NCI-H1417 (cell line): ENCODE data around the gene PMVK.

ENCODE experiments used
- DNase-seq, 3 experiments: peaks; one replicate each; lab custom pipeline; 2025; lab: John Stamatoyannopoulos, UW

The PMVK gene

DNA sequence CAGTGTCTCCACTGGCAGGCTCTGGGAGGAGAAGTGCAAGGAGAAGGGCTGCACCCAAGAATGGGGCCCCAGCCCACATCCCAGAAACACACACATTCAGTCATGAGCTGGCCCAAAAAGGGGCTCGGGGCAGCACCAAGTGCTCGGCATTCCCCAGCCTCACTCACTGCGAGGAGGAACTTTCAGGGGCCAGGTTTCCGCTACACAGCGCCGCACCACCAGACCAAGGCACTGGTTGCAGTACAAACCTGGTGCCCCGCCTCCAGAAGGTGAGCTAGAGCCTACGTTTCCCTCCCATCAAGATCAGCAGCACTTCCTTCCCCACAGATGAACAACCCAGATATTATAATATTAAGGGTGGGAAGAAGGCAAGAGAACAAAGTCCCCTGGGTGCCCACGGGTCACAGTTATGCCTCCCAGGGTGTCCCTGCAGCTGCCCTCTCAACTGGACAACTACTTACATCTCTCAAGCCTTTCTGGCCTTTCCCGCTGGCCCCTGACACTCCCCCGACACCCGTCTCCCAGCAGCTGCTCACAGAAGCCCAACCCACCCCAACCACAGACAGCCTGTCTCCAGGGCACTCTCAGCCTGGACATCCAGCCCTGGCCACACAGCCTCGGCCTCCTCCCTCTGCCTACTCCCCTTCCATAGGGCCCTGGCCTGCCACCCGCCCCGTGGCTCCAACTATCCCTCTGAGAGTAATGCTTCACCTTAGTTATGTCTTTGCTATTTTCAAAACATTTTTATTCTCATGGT is 15.6 kb upstream of the PMVK start:
- DNase-seq: no peak

DNA sequence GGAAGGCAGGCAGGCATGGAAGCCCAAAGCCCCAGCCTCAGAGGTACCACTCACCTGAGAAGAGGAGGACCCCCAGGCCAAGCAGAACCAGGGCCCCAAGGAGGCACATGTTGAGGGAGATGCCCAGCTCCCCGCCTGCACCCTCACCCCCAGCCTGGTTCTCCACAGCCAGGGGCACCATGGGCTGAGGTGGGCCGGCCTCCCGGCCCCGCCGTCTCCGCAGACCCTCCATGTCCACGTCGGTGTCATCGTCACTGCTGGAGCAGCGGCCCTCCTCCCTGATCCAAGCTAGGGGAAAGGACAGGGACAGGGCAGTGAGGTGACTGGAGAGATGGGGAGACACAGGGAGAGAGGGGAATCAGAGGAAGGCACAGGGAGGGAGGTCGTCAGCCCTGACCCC is 11.6 kb upstream of the PMVK start:
- no peak for DNase-seq

DNA sequence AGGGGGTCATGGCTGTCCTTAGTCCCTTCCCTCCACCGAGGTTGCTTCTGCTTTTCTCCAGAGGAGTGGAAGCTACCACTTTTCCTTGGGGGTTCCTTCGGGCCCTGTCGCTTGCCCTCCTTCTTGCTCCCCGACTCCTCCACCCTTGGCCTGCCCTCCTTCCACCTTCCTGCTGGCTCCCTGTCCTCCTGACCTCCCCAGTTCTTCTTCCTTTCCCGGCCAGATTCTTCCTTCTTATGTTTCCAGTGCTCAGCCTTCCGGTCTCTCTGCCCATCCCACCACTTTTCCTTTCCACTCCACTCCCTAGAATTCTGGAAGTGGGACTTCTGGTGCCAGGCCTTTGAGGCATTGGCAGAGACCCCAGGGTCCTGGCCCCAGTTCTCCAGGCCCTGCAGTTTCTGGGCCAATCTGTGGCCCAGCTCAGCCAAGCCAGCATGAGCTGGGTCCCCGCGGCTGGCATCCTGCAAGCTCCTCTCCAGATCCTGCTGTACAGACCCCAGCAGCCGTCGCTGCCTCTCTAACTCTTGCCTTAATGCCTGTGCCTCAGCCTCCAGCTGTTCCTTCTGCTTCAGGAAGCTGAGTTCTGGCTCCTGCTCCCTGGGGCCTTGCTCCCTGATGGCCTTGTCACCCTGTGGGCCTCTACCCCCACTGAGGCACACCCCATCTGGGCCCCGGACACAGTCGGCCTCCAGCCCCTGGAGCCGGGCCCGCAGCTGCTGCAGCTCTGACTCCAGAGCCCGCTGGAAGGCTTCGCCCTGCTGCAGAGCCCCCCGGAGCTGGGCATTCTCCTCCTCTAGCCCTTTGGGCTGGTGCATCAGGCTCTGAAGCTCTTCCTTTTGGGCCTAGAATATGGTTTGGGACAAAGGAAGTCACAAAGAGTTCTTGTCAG is 9.7 kb upstream of the PMVK start:
- no peak for DNase-seq

DNA sequence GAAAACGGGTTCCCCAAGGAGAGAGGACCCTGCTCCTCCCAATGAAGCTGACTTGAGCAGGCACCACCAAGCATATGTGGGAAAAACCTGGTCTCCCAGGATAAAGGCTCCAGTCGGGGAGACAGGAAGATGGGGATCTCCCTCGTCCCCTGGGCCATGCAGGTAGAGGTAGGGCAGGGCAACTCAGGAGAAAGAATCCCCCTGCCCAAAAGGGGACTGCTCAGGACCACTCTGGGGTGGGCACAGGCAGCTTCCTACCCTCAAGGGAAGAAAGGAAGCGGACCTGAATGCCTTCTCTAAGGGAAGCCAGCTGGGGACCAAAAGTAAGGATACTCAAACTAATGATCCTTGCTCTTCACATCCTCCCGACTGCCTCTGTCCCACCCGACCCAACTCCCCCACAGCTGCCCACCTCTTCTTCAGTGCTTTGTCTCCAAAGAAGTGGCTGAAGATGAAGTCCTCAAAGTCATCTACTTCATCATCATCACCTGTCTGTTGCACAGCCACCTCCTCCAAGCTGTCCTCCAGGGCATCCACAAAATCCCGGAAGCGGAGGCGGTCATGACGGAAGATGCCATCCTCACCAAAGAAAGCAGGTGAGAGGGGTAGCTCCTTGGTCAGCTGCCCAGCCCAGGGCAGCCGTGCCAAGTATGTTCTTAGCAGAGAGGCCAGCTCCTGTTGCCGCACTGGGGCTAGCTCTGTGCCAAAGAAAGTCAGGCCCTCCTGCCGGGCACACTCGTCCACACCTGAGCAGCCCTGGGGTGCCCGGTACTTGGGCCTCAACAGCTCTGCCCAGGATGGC is 8.8 kb upstream of the PMVK start:
- DNase-seq: no peak

- DNase-seq: no peak
These were observed 8.1 kb upstream of the PMVK start for GRCh38 chr1:154944401-154945159.

- peak; percentile 40 to 60 (median 46) for DNase-seq
These were observed 7.3 kb upstream of the PMVK start for GRCh38 chr1:154943649-154944400.

DNA sequence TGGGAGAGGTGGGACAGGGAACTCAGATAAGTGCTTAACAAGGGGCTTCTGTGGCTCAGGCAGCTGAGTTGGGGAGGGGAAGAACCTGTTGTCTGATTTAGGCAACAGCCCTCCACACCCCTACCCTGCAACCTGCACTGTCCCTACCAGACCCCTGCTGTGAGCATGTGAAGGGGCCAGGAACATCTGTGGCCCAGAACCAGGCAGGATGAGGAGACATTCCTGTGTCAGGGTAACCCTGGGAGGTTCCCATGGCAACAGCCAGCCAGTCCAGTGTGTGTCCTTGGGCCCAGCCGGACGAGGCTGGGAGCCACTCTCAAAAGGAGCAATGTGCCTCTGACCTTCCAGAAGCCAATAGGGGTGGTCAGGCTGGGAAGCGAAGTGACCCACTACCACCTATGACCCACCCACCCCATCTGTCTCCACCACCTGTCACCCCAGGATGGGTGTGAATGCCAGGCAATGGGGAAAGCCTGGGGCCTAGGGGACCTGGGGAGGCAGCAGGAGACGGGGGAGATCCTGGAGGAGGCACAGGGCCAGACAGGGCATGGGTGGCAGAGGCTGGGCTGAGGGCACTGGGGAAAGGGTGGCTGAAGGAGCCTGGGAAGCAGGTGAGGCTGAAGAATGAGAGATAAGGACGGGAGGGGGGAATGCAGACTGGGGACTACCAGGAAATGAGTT is 5.0 kb upstream of the PMVK start:
- DNase-seq: peak in 1 of 3 experiments; percentile 29

DNA sequence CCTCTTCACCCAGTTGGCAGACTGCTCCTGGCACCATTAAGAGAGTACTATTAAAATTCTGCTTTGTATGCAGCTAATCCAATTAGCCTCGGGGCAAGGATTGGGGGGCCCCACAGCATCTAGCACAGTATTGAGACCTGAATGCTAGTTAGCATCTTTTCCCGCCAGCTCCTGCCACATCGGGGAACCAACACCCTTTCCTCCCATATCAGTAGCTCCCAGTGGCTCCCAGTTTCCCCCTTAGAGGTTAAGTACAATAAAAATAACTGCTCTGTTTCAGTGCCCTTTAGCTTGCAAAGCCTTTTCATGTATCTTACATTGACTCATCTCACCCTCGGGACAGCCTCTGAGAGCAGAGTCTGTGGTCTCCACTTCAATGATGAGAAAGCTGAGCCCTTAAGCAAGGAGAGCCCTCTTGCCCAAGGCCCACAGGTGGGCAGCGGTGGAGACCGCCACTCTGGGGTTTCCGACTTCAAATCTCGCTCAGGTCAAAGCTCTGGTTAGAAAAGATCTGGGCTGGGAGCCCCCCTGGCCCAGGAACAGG is 4.2 kb upstream of the PMVK start:
- DNase-seq: no peak

- DNase-seq: no peak
These were observed 3.7 kb upstream of the PMVK start for GRCh38 chr1:154940213-154940560.

- DNase-seq: no peak
These were observed 2.3 kb upstream of the PMVK start for GRCh38 chr1:154938604-154939399.

DNA sequence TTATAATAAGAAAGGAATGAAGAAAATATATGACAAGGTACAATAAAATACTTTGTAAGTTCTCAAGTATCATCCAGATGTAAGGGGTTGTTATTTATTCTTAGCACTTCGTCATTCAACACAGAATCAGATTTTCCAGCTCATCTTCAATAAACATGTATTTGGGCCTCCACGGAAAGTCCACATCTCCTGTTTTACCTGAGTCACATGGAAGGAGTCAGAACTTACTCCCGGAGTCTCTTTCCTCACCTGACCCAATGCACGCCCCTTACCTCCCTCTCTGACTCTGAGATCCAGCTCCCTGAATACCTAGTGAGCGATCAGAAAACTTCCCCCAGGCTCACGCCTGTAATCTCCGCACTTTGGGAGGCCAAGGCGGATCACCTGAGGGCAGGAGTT is 1.5 kb upstream of the PMVK start:
- no peak for DNase-seq

- peak; percentile 98 to 99 (median 99) for DNase-seq
These were observed 817 bp upstream of the PMVK start for GRCh38 chr1:154937085-154937987.

DNA sequence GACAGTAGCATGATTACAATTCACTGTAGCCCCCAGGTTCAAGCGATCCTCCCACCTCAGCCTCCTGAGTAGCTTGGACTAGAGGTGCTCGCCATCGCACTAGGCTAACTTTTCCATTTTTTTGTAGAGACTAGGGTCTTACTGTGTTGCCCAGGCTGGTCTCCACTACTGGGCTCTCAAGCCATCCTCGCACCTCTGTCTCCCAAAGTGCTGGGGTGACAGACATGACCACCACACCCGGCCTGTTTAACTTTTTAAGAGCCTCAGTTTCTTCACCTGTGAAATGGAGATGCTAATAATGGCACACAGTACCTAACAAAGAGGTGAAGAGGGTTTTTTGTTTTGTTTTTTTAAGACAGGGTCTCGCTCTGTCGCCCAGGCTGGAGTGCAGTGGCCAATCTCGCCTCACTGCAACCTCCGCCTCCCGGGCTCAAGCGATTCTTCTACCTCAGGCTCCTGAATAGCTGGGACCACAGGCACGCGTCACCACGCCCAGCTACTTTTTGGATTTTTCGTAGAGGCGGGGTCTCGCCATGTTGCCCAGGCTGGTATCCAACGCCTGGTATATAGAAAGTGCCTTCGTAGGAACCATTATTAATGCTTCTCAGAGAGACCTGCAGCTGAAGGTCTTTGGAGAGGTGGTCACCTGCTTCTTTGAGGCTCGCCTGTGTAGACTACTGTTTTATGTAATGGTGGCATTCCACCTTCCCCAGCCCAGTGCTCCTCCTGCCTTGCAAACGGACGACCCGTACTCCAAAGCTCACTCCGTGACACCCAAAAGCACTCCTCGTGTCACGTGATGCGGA is 567 bp downstream of the PMVK start:
- DNase-seq: no peak

GRCh38 chr1:154934358-154934948 is 2.1 kb downstream of the PMVK start:
- no peak for DNase-seq

GRCh38 chr1:154931940-154932487 is 4.5 kb downstream of the PMVK start:
- no peak for DNase-seq

- DNase-seq: no peak
These were observed 10.3 kb downstream of the PMVK start for GRCh38 chr1:154926201-154926600.
